ENCODE data around the gene FHOD3. TPM values are rescaled to one million over a fixed set of nuclear protein-coding genes. Genes with fewer than 3 reads are reported as not detected.

The FHOD3 gene
- total RNA-seq, 2 donors from 2014 or later = 19.8 to 24.9 TPM

DNA sequence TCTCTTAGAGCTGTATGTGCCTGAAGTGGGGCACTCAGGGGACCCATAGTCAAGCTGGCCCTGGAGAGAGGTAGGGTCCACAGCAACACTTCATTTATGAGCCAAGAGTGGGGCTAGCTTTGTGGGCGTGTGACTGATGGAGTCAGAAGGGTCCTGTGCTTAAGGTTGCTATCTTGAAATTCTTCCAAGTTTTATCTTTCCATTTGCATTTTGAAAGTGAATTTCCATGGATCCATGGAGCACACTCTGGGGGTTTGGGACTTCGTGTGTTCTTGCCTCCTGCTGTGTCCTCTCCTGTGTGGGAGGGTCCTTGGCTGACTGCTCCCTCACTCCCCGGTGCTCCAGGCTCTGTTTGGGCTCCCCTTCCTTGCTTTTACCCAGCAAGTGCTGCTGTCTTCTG is 50.8 kb downstream of the FHOD3 start:
- Histone ChIP-seq H3K9me3 (no peaks in the 10 kb centered on the region), H3K4me1 (ENCODE audit: control insufficient read depth in 1 of 2, low read depth in 2 of 2) (peaks cover 12 to 37% of the 10 kb centered on the region in 2 donors), H3K4me3 (no peak overlapping the region), H3K36me3 (no peaks in the 10 kb centered on the region), H3K27ac (no peak overlapping the region), H3K27me3 (replicated peaks; ENCODE audit: insufficient read depth) (no peaks in the 10 kb centered on the region)
- DNase-seq (ENCODE audit: low spot score) = no peak
- no peak for TF ChIP-seq CTCF (IDR thresholded peaks at IDR 0.05)
- ATAC-seq (ENCODE audit: insufficient number of reproducible peaks, low FRiP score, low read depth) = no peak

DNA sequence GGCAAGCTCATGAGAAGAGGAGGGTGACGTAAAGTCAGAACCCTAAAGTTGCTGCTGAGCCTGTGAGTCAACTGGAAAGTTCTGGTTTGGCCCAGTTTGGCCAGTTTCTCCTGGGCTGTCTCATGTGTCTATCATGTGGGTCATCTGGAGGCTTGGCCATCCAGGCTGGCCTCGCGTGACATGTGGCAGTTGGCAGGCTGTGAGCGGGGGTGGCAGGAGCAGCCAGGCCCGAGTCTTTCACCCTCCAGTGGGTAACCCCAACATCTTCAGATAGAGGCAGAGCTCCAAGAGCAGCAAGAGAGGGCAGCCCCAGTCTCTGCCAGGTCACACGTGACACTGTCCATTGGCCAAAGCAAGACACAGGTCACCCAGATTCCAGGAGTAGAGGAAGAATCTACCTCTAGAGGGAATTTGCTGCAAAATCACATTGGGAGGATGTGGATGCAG is 51.5 kb downstream of the FHOD3 start:
- TF ChIP-seq CTCF (IDR thresholded peaks at IDR 0.05) = no peak
- DNase-seq (ENCODE audit: low spot score) (no peak), ATAC-seq (ENCODE audit: insufficient number of reproducible peaks, low FRiP score, low read depth) (no peak)
- Histone ChIP-seq H3K4me3 (no peak overlapping the region), H3K4me1 (ENCODE audit: control insufficient read depth in 1 of 2, low read depth in 2 of 2) (peaks cover 12 to 37% of the 10 kb centered on the region in 2 donors), H3K36me3 (no peaks in the 10 kb centered on the region), H3K27me3 (replicated peaks; ENCODE audit: insufficient read depth) (no peaks in the 10 kb centered on the region), H3K27ac (peak overlapping the region in 1 of 2 donors; percentile 14), H3K9me3 (no peaks in the 10 kb centered on the region)

- DNase-seq (ENCODE audit: low spot score) = no peak
- peak overlapping the region; percentile 10 to 14 for H3K27ac ChIP-seq
- ATAC-seq (ENCODE audit: insufficient number of reproducible peaks, low FRiP score, low read depth) = no peak
- H3K4me1 ChIP-seq (ENCODE audit: control insufficient read depth in 1 of 2, low read depth in 2 of 2) = peaks cover 12 to 37% of the 10 kb centered on the region in 2 donors
- no peak overlapping the region for H3K4me3 ChIP-seq
- no peak for TF ChIP-seq CTCF (IDR thresholded peaks at IDR 0.05)
- H3K36me3 ChIP-seq = no peaks in the 10 kb centered on the region
- no peaks in the 10 kb centered on the region for H3K27me3 ChIP-seq (replicated peaks; ENCODE audit: insufficient read depth)
- H3K9me3 ChIP-seq = no peaks in the 10 kb centered on the region
Measured at GRCh38 chr18:36349552-36349951, 52.0 kb downstream of the FHOD3 start.

- H3K4me1 ChIP-seq (ENCODE audit: control insufficient read depth in 1 of 2, low read depth in 2 of 2) = peaks cover 12 to 37% of the 10 kb centered on the region in 2 donors
- no peaks in the 10 kb centered on the region for H3K27me3 ChIP-seq (replicated peaks; ENCODE audit: insufficient read depth)
- H3K36me3 ChIP-seq = no peaks in the 10 kb centered on the region
- DNase-seq (ENCODE audit: low spot score) (no peak), ATAC-seq (ENCODE audit: insufficient number of reproducible peaks, low FRiP score, low read depth) (no peak)
- TF ChIP-seq CTCF (IDR thresholded peaks at IDR 0.05) = no peak
- H3K9me3 ChIP-seq = no peaks in the 10 kb centered on the region
- H3K27ac ChIP-seq = peak overlapping the region; percentile 10 to 14
- H3K4me3 ChIP-seq = no peak overlapping the region
Measured at GRCh38 chr18:36350251-36350651, 52.7 kb downstream of the FHOD3 start.

DNA sequence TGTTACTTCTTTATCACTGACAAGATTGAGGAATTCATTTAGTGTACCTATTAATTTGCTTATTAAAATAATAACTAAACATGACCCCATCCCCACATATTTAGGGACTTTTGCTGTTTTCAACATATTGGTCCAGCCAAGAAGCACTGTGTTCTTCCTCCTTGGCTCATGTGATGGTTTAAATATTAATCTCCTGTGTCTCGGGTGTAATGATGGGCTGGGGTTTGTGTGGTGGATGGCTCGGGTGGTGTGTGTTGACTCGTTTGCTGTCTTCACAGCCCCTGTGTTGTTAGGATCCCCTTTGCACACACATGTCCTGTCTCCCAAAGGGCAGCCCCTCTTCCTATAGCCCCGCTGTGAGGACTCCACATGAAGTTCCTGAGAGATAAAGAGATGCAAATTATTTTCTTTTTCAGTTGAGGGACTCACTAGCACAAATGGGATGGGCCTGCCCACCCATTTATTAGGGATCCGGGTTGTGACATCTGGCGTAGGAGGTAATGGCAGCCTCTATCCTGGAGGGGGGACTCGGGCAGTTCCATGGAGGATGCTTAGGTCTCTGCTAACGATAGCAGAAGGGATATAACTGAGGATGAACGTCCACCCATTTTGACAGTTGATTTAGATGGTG is 53.4 kb downstream of the FHOD3 start:
- peaks cover 12 to 37% of the 10 kb centered on the region in 2 donors for H3K4me1 ChIP-seq (ENCODE audit: control insufficient read depth in 1 of 2, low read depth in 2 of 2)
- no peaks in the 10 kb centered on the region for H3K9me3 ChIP-seq
- DNase-seq (ENCODE audit: low spot score) (no peak), ATAC-seq (ENCODE audit: insufficient number of reproducible peaks, low FRiP score, low read depth) (no peak)
- H3K27me3 ChIP-seq (replicated peaks; ENCODE audit: insufficient read depth) = no peaks in the 10 kb centered on the region
- no peak for TF ChIP-seq CTCF (IDR thresholded peaks at IDR 0.05)
- H3K36me3 ChIP-seq = no peaks in the 10 kb centered on the region
- no peak overlapping the region for H3K4me3 ChIP-seq
- H3K27ac ChIP-seq = peak overlapping the region in 1 of 2 donors; percentile 10
